HG03108 (cell line): ENCODE data around the gene SGK1.

Experiments
- ATAC-seq: cut with Tn5 transposase; IDR thresholded peaks from one replicate; pipeline ENCODE4 v1.9.1; 2021; ENCODE audit warnings: moderate library complexity; ENCODE audit not compliant: unreplicated experiment

Gene SGK1

DNA sequence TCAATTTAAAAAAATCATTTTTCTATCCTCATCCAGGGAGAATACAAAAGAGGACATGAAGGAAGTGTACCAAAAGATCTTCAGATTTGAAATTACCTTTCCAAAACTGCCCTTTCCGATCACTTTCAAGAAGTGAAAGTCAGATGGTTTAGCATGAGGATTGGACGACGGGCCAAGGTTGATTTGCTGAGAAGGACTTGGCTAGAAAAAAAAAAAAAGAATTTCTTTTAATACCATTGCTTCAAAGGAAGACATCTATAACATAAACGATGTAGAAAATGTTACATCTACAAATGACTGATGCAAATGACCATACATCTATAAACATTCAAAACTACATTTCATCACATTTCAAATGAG, 144.6 kb downstream of the SGK1 start:
- no peak for ATAC-seq

DNA sequence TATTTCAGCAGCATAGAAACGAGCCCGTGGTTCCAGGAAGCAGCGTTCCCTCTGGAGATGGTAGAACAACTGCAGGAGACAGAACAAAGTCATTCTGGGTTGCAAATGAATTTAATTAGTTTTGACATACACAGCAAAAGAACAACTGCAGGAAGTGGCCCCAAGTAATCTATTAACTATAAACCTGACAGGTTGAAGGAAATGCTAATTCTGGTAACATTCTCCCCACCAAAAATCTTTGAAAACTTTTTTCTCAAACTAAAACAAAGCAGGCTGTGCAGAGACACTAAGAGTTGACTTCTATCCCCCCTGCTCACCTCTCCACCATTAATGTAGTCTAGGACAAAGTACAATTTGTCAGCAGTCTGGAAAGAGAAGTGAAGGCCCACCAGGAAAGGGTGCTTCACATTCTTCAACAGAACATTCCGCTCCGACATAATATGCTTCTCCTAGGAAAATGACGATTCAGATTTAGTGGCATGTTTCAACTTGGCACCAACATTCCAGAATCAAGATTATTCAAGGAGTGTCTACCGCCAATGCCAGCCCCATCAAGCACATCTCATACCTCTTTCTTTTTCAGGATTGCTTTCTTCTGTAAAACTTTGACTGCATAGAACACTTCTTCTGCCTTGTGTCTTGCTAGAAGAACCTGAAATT, 145.1 kb downstream of the SGK1 start:
- ATAC-seq: no peak

- no peak for ATAC-seq
Measured at GRCh38 chr6:134172020-134172705, 145.7 kb downstream of the SGK1 start.

- ATAC-seq: no peak
Measured at GRCh38 chr6:134171517-134171916, 146.4 kb downstream of the SGK1 start.

- no peak for ATAC-seq
Measured at GRCh38 chr6:134170844-134171243, 147.1 kb downstream of the SGK1 start.

DNA sequence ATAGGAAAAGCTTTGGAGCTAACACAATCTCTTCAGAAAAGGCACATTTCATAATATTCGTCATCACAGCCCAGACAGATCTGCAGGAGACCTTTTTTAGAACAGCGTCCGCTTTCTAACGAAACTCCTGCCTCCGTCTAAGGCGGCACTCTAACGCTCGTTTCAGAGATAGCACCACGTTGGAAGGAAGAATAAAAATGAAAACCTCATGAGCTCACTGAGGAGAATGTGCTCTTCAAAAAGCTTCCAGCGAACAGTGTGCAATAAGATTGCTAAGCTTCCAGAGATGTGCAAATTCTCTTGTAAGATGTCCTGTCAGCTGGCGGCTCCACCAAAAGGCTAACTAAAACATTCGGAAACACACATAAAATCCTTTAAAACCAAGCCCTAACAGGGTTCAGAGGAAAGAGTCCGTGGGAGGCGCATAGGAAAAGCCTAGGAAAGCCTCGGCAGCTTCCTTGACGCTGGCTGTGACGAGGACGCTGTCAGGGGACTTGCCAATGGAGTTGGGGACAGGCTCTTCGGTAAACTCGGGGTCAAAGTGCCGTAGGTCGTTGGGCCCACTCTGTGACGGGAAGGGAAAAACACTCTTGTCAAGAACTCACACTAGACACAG, 147.9 kb downstream of the SGK1 start:
- ATAC-seq: no peak

GRCh38 chr6:134168590-134169208, 149.2 kb downstream of the SGK1 start:
- no peak for ATAC-seq

DNA sequence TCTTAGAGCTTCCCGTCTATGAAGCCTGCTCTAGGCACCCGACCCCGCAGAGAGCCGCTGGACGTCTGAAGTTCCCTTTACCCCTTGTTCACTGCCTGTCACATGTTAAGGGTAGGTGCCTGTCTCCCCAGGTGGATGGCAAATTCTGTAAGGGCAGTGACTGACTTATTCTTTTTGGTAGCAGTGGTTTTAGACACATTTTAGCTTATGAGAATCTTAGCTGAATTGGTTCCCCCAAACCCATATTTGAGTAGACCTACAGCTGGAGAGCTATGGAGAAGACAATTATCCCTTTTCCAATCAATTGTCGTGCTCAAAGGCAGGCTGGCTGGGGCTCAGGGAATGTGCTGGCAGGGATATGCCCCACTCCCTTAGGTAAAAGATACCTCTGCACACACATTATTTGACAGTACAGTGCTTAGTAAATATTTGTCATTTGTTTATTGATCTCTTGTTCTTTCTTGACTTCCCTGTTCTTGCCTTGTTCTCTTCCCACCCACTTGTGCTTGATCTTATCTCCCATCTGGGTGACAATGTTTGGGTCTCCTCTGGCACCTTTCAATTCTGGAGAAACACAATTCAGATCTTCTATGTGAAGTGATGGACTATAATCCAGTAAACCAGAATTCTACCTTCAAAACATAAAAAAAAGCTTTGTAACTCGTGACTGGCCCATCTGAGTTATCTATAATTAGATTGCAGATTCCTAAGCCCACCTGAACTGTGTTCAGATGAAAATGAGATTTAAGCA, 151.2 kb downstream of the SGK1 start:
- ATAC-seq: no peak

GRCh38 chr6:134165561-134166201, 152.2 kb downstream of the SGK1 start:
- ATAC-seq: no peak

DNA sequence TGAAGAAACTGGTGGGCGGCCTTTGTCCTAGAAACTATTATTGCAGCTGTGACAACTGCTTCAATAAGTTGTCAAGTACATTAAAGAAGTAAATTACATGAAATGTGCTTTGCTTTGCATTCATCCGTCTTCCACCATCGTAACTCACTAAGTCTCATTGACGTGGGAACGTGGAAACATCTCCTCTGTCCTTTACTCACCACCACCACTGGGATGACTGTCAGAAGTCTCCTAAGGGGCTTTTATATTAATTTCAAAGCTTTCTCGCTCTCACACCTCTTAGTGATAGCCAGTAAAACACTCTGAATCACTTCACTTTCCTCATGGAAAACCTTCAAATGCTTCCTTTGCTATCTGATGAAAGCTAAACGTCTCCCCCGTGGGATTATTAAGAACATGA, 153.6 kb downstream of the SGK1 start:
- ATAC-seq: no peak

DNA sequence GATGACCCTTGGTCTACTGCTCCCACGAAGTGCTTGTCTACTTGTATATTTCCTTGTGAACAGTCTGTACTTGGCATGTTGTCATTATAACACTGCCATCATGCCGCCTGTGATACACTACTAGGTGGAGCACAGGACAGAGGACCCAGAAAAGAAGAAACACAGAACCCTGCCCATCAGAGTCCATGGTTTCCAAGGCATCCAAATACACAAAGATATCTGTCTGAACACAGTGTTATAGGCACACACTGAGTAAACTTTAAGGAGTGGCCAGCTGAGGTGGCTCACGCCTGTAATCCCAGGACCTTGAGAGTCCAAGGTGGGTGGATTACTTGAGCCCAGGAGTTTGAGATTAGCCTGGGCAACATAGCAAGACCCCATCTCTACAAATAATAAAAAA, 155.0 kb downstream of the SGK1 start:
- no peak for ATAC-seq

DNA sequence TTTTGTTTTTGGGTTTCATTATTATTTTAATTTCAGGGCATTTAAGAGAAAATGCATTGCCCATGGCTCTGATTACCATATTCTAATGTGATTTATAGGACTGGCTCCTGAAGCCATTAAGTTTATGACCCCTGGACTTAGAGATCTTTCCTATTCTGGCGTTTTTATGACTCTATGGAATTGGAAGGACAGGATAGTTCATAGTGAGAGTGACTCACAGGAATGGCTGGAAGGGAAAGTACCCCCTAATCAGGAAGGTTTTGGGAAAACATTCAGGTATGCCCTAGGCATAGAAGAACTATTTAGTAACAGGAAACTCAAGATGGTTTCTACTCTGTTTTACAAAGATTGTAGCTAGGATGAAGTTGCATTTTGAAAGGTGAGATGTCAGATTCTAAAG, 156.9 kb downstream of the SGK1 start:
- ATAC-seq: no peak

GRCh38 chr6:134152767-134153485, 165.0 kb downstream of the SGK1 start:
- no peak for ATAC-seq

DNA sequence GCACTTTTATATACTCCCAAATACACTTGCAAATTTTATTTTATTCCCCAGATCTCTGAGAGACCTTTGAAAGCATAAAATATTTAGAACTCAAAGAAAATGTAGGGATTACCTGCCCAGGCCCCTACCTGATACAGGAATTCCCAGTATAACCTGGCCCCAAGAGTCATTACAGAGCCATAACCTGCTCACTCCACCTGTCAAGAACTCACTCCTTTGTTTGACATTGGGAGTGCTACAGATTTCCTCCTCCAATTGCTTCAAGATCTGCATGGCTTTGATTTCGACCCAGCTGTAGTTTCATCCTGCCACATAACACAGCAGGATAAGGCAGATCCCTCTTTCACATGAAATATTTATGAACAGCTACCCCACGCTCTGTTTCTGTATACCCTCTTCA, 169.3 kb downstream of the SGK1 start:
- no peak for ATAC-seq

DNA sequence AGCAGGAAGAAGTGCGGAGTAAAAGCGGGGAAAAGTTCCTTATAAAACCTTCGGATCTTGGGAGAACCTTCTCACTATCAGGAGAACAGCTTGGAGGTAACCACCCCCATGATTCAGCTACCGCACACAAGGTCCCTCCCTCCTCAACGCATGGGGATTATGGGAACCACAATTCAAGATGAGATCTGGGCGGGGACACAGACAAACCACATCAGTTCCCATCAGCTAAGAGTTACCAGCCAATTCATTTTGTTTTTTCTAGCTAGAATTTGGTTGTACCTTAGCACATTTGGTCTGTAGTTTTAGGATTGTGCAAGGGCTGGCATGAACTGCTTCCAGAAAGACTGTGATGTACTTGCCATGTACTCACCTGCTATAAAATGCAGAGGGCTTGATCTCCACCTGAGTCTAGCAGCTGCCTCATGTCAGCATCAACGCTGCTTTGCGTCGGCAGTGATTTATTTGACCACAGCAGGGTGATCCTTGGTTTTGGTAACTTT, 170.8 kb downstream of the SGK1 start:
- ATAC-seq: no peak

DNA sequence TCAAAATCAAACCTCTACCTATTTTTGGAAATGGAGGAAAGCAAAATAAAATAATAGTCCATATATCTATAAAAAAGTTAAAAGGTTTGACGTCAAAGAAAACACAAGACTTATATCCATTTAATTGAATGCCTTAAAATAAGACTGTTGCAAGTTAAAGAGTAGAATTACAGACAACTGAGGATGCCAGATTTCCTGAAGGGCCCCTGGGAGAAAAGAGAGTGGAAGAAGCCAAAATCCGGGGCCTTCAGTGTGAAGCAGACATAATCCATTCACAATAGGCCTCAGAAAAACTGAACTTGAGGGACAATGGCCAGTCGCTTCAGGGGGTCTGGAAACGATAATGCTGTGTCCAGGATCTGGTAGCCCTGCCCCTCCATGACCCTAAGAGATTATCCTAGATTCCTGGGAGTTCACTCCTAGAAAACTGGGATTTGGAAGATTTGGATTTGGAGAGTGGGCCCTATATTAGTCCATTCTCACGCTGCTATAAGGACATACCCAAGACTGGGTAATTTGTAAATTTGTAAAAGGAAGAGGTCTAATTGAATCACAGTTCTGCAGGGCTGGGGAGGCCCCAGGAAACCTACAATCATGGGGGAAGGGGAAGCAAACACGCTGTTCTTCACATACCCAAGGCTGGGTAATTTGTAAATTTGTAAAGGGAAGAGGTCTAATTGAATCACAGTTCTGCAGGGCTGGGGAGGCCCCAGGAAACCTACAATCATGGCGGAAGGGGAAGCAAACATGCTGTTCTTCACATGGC, 171.5 kb downstream of the SGK1 start:
- no peak for ATAC-seq

DNA sequence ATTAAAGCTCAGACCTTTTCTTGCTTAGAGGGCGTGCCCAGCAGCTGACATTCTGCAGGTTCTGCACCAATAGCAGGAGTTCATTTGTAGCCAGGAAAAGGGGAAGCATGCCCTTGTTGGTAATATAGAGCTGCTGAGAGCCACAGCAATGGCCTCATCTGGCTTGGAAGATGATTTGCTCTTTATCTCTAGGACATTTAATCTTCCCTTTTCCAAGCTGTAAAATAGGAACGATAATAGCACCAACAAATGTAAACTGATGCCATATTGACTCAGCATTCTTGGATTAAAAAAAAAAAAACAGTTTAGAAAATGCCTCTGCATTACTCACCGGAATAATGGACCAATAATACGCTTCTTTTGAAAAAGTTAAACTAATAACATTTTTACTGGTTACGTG, 172.1 kb downstream of the SGK1 start:
- no peak for ATAC-seq

- no peak for ATAC-seq
Measured at GRCh38 chr6:134138226-134138975, 179.5 kb downstream of the SGK1 start.

GRCh38 chr6:134134654-134135053, 183.3 kb downstream of the SGK1 start:
- ATAC-seq: no peak
